A549 (cell line): ENCODE results near the gene ATP6V1F. TPM values are rescaled to one million over a fixed set of nuclear protein-coding genes. Genes with fewer than 3 reads are reported as not detected.

Source experiments
- ATAC-seq, 2 experiments: fragments of 200-7000 bp in 1 of 2; fragments of >200 bp in 1 of 2; cut with Nextera tagmentation in 1 of 2; cut with Tn5 transposase in 1 of 2; 3 replicates each; pipeline versions ENCODE4 v1.8.0 to v1.9.1; 2018 to 2020; ENCODE audit warnings: mild to moderate bottlenecking in 1 of 2, moderate library complexity in 1 of 2
- CTCF ChIA-PET: fragments of 300-600 bp; sonication (Branson Sonifier 250); formaldehyde crosslinking; extraction: SDS; loops from one replicate; lab custom pipeline; 2021; ENCODE audit warnings: antibody characterized with exemption, inconsistent platforms; lab: Yijun Ruan, JAX
- POLR2A ChIA-PET: fragments of 350-600 bp; formaldehyde crosslinking; extraction: SDS; loops from one replicate; lab custom pipeline; 2021; ENCODE audit warnings: antibody characterized with exemption, inconsistent platforms; lab: Yijun Ruan, JAX
- DNase-seq, 2 experiments: peaks; one replicate each; pipeline versions ENCODE4 v3.0.0 to v3.0.0-alpha.2; 2011 to 2016; ENCODE audit warnings: low read depth in 1 of 2, low spot score in 1 of 2
- FAIRE-seq: peaks from 2 replicates; lab custom pipeline; 2011; peaks lifted over from hg19 to GRCh38; lab: Jason Lieb, UNC
- H3K27ac ChIP-seq, 2 experiments: fragments of >200 bp; sonication (Bioruptor Twin); formaldehyde crosslinking; 3 replicates each; pipeline ENCODE4 v1.5.1; 2016 to 2017
- H3K4me1 ChIP-seq: fragments of >200 bp; sonication (Bioruptor Twin); formaldehyde crosslinking; 3 replicates; pipeline ENCODE4 v1.6.1; 2016
- H3K4me2 ChIP-seq: fragments of >200 bp; sonication (Bioruptor Twin); formaldehyde crosslinking; 3 replicates; pipeline ENCODE4 v1.6.1; 2016
- H3K4me3 ChIP-seq: fragments of >200 bp; sonication (Bioruptor Twin); formaldehyde crosslinking; 3 replicates; pipeline ENCODE4 v1.5.1; 2016
- H3K9me3 ChIP-seq: fragments of >200 bp; sonication (Bioruptor Twin); formaldehyde crosslinking; 3 replicates; pipeline ENCODE4 v1.6.1; 2016
- E2F6 ChIP-seq: IDR thresholded peaks from 2 replicates; pipeline ENCODE4 v1.6.1; 2012; ENCODE audit warnings: low read depth, borderline replicate concordance
- EHF ChIP-seq: fragments of 250-450 bp; sonication (Bioruptor Pico); IDR thresholded peaks from 2 replicates; pipeline ENCODE4 v1.5.0; 2020; ENCODE audit warnings: mild to moderate bottlenecking
- FOSL2 ChIP-seq, 2 experiments: fragments of 450-650 bp in 1 of 2; fragments of >200 bp in 1 of 2; sonication (Bioruptor Twin) in 1 of 2; formaldehyde crosslinking; IDR thresholded peaks; 2 replicates each; pipeline versions ENCODE4 v1.5.0 to v1.6.1; 2016 to 2020; ENCODE audit warnings: mild to moderate bottlenecking in 1 of 2, moderate library complexity in 1 of 2
- HDAC2 ChIP-seq: fragments of 200-600 bp; sonication (generic); IDR thresholded peaks from 2 replicates; pipeline ENCODE4 v1.6.1; 2016
- HEYL ChIP-seq: fragments of 250-450 bp; sonication (Bioruptor Pico); IDR thresholded peaks from 2 replicates; pipeline ENCODE4 v1.8.0; 2021; ENCODE audit warnings: mild to moderate bottlenecking, moderate library complexity
- HOXB5 ChIP-seq: fragments of 250-450 bp; sonication (Bioruptor Pico); IDR thresholded peaks from 2 replicates; pipeline ENCODE4 v1.5.0; 2020; ENCODE audit warnings: mild to moderate bottlenecking, moderate library complexity
- JUN ChIP-seq, 2 experiments: fragments of >200 bp; sonication (Bioruptor Twin); formaldehyde crosslinking; IDR thresholded peaks; 2 replicates in 1 of 2; 3 replicates in 1 of 2; pipeline ENCODE4 v1.6.1; 2016 to 2017
- MAFK ChIP-seq: fragments of 450-650 bp; IDR thresholded peaks from 2 replicates; pipeline ENCODE4 v1.6.1; 2014; ENCODE audit not compliant: partially characterized antibody
- MAX ChIP-seq: IDR thresholded peaks from 2 replicates; pipeline ENCODE4 v1.6.1; 2012
- MYC ChIP-seq: IDR thresholded peaks from 2 replicates; pipeline ENCODE4 v1.6.1; 2012; ENCODE audit warnings: mild to moderate bottlenecking, inconsistent platforms, low read length, improper control_type of control experiment, borderline replicate concordance
- PHF8 ChIP-seq: fragments of 200-600 bp; sonication (generic); IDR thresholded peaks from 2 replicates; pipeline ENCODE4 v1.6.1; 2016; ENCODE audit warnings: low read depth, mild to moderate bottlenecking, antibody characterized with exemption, moderate library complexity, borderline replicate concordance
- POLR2A ChIP-seq: IDR thresholded peaks from 2 replicates; pipeline ENCODE4 v1.6.1; 2012; ENCODE audit warnings: mild to moderate bottlenecking, low read length
- RFX5 ChIP-seq: fragments of 450-650 bp; IDR thresholded peaks from 2 replicates; pipeline ENCODE4 v1.7.1; 2014; ENCODE audit warnings: antibody characterized with exemption, mild to moderate bottlenecking, moderate library complexity
- RNF2 ChIP-seq: fragments of 200-600 bp; sonication (generic); IDR thresholded peaks from 2 replicates; pipeline ENCODE4 v1.6.1; 2016; ENCODE audit warnings: low read depth, mild to moderate bottlenecking, antibody characterized with exemption, moderate library complexity, borderline replicate concordance
- ZC3H11A ChIP-seq: fragments of 450-650 bp; IDR thresholded peaks from 2 replicates; pipeline ENCODE4 v1.6.1; 2014; ENCODE audit warnings: antibody characterized with exemption, mild to moderate bottlenecking
- ZFP36 ChIP-seq: fragments of 450-650 bp; IDR thresholded peaks from 2 replicates; pipeline ENCODE4 v1.6.1; 2014; ENCODE audit warnings: borderline replicate concordance; ENCODE audit not compliant: partially characterized antibody
- WGBS: methylation state at CpG from one replicate; pipeline ENCODE4 v1.1.6; 2017; ENCODE audit errors: missing lambda C conversion rate; 5-methylcytosine and 5-hydroxymethylcytosine counted together
- polyA minus RNA-seq: library from RNA; depleted of rRNA, polyadenylated mRNA; stranded (reverse); fragments of >200 nt; gene quantifications from 2 replicates; pipeline ENCODE4 v1.2.3, GENCODE V29; 2011; rRNA and poly(A)+ RNA removed
- polyA plus RNA-seq, 4 experiments: library from polyadenylated mRNA; depleted of rRNA in 3 of 4; stranded (reverse); fragments of >200 nt; fragmentation: RNase III in 1 of 4; extraction: RNeasy Plus Mini Kit Qiagen cat#74134 plus additional on column Dnase treatment in 1 of 4; gene quantifications; 2 replicates in 3 of 4; 3 replicates in 1 of 4; pipeline ENCODE4 v1.2.3, GENCODE V29; 2011 to 2017
- TF ChIP-seq, protein P1 (sequence below): fragments of >200 bp; sonication (Bioruptor Twin); formaldehyde crosslinking; IDR thresholded peaks from 3 replicates; pipeline ENCODE4 v1.6.1; 2016

ATP6V1F gene, protein sequence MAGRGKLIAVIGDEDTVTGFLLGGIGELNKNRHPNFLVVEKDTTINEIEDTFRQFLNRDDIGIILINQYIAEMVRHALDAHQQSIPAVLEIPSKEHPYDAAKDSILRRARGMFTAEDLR
- 155 and 180 TPM in 2 replicates for polyA plus RNA-seq (2011; rRNA removed)
- 386 and 423 TPM in 2 replicates for polyA plus RNA-seq (2012; cell fraction: cytosol; rRNA removed)
- 183 and 192 TPM in 2 replicates for polyA plus RNA-seq (2012; cell fraction: nucleus; rRNA removed)
- polyA plus RNA-seq (2017; fragmentation: RNase III; extraction: RNeasy Plus Mini Kit Qiagen cat#74134 plus additional on column Dnase treatment) = 201 to 230 TPM (median 229 TPM) in 3 replicates
- polyA minus RNA-seq = 46.3 and 46.9 TPM in 2 replicates

GRCh38 chr7:128862571-128863432 lies at the start of gene ATP6V1F:
TSS of gene ATP6V1F (plus strand) at chr7:128862856. CDS start at chr7:128862905, 49 bp downstream.
- 1% methylated on average over 53 of the region's 65 CpGs for WGBS
- TF ChIP-seq E2F6 (peak; percentile 43; the same call in 1 of the 2 replicates), ZC3H11A (no peak), EHF (CRISPR knock-in tag) (no peak), RFX5 (0 out of 2 replicates have a peak, but pooled peaks have one; percentile 33), HDAC2 (no peak), RNF2 (no peak), JUN (IDR thresholded peaks at IDR 0.05) (peak in 1 of 2 experiments; percentile 38; a peak in 1 of 5 replicates), FOSL2 (IDR thresholded peaks at IDR 0.05) (no peak), FOSL2 (CRISPR knock-in tag; IDR thresholded peaks at IDR 0.05) (0 out of 2 replicates have a peak, but pooled peaks have one; percentile 10), POLR2A (peak; percentile 72), PHF8 (peak; percentile 43), MAX (0 out of 2 replicates have a peak, but pooled peaks have one; percentile 28)
- TF ChIP-seq, protein P1, sequence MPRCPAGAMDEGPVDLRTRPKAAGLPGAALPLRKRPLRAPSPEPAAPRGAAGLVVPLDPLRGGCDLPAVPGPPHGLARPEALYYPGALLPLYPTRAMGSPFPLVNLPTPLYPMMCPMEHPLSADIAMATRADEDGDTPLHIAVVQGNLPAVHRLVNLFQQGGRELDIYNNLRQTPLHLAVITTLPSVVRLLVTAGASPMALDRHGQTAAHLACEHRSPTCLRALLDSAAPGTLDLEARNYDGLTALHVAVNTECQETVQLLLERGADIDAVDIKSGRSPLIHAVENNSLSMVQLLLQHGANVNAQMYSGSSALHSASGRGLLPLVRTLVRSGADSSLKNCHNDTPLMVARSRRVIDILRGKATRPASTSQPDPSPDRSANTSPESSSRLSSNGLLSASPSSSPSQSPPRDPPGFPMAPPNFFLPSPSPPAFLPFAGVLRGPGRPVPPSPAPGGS = 0 out of 3 replicates have a peak, but pooled peaks have one; percentile 57
- ChIA-PET POLR2A (interaction anchor here (0.6 to 1.5 kb wide), 3 partner anchors 10 to 124 kb away, joined by 3 to 4 read pairs (median 3); partner anchors contain the start of gene CALU), CTCF (interaction anchor here (0.7 to 17.4 kb wide), 15 partner anchors 10 to 435 kb away, joined by 3 to 225 read pairs (median 3); partner anchors contain the start of gene CALU)
- peaks cover 8% of the 10 kb centered on the region; the same call in 2 of the 3 replicates for H3K4me1 ChIP-seq
- peak within 1 kb of the TSS; percentile 81 for H3K4me2 ChIP-seq
- peak; percentile 32 for FAIRE-seq
- H3K4me3 ChIP-seq = peak within 1 kb of the TSS; percentile 81
- H3K27ac ChIP-seq = peak within 1 kb of the TSS; percentile 81 to 89
- DNase-seq = peak; percentile 98
- peak; percentile 77 to 92 for ATAC-seq
- no peaks in the 10 kb centered on the region for H3K9me3 ChIP-seq

DNA sequence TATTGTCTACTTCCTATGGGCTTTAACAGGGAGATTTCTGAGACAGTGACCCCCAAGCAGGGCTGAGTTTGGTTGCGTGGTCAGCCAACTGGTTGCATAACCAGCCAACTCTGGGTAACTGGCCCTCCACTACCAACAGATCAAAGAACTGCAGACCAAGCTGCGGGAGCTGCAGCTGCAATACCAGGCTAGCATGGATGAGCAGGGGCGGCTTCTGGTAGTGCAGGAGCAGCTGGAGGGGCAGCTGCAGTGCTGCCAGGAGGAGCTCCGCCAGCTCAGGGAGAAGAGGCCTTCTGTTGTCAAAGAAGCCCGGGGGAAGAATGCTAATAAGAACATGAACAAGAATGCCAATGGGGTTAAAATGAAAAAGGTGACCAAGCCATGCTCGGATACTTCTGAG lies 48.2 kb upstream of the ATP6V1F start:
- ATAC-seq (no peak), DNase-seq (no peak), FAIRE-seq (no peak)
- no peak overlapping the region for H3K4me3 ChIP-seq
- TF ChIP-seq MYC (no peak), ZFP36 (no peak), HEYL (CRISPR knock-in tag) (no peak)
- ChIA-PET POLR2A (no interaction called here), CTCF (interaction anchor here (1.2 kb wide), 1 partner anchor 17 kb away, joined by 5 read pairs; no protein-coding TSS in a partner anchor)
- no peak overlapping the region for H3K27ac ChIP-seq
- 64% methylated on average over 6 of the region's 6 CpGs for WGBS
- no peak overlapping the region for H3K4me2 ChIP-seq
- H3K9me3 ChIP-seq = no peaks in the 10 kb centered on the region
- no peaks in the 10 kb centered on the region for H3K4me1 ChIP-seq

GRCh38 chr7:128815289-128815942 lies 47.2 kb upstream of the ATP6V1F start:
- Histone ChIP-seq H3K9me3 (no peaks in the 10 kb centered on the region), H3K4me2 (no peak overlapping the region), H3K27ac (no peak overlapping the region), H3K4me1 (no peaks in the 10 kb centered on the region), H3K4me3 (no peak overlapping the region)
- ATAC-seq (no peak), FAIRE-seq (no peak), DNase-seq (no peak)
- WGBS = 79% methylated on average over 7 of the region's 7 CpGs
- TF ChIP-seq MAFK = peak; percentile 56
- no peak for TF ChIP-seq HDAC2
- TF ChIP-seq HOXB5 = no peak
- CTCF ChIA-PET = interaction anchor here (0.5 to 1.2 kb wide), 3 partner anchors 10 to 106 kb away, joined by 3 to 5 read pairs (median 4); no protein-coding TSS in a partner anchor
- POLR2A ChIA-PET = no interaction called here
